ENCODE results near the gene ESRP2. TPM values are rescaled to one million over a fixed set of nuclear protein-coding genes. Genes with fewer than 3 reads are reported as not detected.

Gene ESRP2
- total and polyA plus RNA-seq, 9 donors: 0.09 to 6.4 (median 0.74) TPM

DNA sequence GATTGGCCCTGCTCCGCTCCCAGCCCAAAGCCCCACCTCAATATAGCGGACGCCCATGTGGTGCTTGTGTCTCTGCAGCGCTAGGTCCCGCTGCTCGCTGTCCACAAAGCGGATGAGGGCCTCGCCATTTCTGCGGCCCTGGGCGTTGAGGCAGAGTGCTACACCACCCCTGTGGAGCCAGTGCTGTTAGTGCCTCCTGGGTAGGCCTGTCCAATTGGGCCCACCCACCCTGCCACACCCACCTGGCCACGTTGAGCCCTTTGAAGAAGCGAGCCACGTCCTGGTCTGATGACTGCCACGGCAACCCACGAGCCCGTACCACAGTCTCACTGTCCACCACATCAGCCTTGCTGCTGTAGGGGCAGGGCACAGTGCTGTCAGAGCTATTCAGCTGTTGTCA, 3.6 kb downstream of the ESRP2 start:
- H3K9me3 ChIP-seq (replicated peaks; ENCODE audit: control insufficient read depth, low read depth, low read length): no peaks in the 10 kb centered on the region
- peaks cover 22% of the 10 kb centered on the region for H3K36me3 ChIP-seq (ENCODE audit: control insufficient read depth, insufficient read depth, low read length)
- no peak overlapping the region for H3K27ac ChIP-seq (ENCODE audit: low read length)
- WGBS (ENCODE audit: insufficient coverage): 84% methylated on average over 8 of the region's 16 CpGs
- no peak overlapping the region for H3K4me3 ChIP-seq (ENCODE audit: low read length)
- peaks cover 39% of the 10 kb centered on the region for H3K4me1 ChIP-seq (ENCODE audit: control insufficient read depth, insufficient read depth, low read length)
- H3K27me3 ChIP-seq (ENCODE audit: control insufficient read depth, insufficient read depth, low read length): peaks cover 34% of the 10 kb centered on the region
- DNase-seq: peak; percentile 11

DNA sequence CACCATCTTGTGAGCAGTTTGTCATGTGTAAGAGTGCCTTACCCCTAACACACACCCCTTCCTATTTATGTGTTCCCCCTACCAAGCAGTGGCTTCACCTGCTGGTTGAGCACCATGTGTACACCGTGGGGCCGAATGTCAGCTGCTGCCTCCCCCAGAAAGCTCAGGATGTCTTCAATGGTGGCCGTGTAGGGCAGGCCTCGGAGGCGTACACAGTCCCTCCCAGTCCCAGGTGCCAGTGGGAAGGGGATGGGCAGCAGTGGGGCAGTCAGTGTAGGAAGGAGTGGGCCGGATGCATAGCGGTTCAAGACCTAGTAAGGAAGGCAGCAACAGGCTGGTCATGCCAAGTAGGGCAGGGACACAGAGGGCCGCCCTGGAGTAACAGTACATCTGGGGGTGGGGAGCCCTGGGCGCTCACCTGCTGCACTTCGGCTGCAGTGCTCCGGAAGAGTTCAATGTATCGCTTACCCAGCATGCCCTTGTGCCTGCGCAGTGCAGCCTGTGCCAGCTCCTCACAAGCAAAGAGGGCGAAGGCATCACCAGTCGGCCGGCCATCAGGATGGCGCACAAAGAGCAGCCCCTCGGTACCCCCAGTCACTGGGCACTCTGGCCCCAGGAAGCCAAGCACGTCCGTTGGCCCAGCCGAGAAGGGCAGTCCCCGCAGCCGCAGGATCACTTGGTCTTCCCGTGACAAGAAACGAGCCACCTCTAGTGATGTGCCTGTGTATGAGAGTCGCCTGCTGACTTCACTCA, 4.4 kb downstream of the ESRP2 start:
- Histone ChIP-seq H3K4me3 (ENCODE audit: low read length) (no peak overlapping the region), H3K4me1 (ENCODE audit: control insufficient read depth, insufficient read depth, low read length) (peaks cover 36% of the 10 kb centered on the region), H3K9me3 (replicated peaks; ENCODE audit: control insufficient read depth, low read depth, low read length) (no peaks in the 10 kb centered on the region), H3K27ac (ENCODE audit: low read length) (no peak overlapping the region), H3K27me3 (ENCODE audit: control insufficient read depth, insufficient read depth, low read length) (peaks cover 26% of the 10 kb centered on the region), H3K36me3 (ENCODE audit: control insufficient read depth, insufficient read depth, low read length) (peaks cover 27% of the 10 kb centered on the region)
- DNase-seq: peak; percentile 8
- WGBS (ENCODE audit: insufficient coverage): 90% methylated on average over 22 of the region's 26 CpGs

DNA sequence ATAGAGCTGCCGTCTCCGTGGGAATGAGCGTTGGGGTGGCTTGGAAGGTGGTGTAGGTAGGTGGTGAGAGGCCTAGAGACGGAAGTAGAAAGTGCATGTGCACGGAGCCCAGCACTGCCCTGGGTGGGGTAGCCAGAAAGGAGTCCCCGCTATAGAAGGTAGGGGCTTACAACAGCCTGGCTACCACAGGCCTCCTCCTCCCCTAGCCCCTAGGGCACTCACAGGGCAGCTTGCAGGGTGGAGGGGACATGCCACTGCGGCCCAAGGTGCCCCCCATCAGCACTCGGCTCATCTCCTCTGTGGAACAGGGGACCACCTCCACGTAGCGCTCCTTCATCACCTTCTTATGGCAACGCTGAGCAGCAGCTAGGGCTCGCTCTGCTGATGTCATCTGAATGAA, 5.0 kb downstream of the ESRP2 start:
- WGBS (ENCODE audit: insufficient coverage): 85% methylated on average over 8 of the region's 12 CpGs
- Histone ChIP-seq H3K4me3 (ENCODE audit: low read length) (no peak overlapping the region), H3K9me3 (replicated peaks; ENCODE audit: control insufficient read depth, low read depth, low read length) (no peaks in the 10 kb centered on the region), H3K27ac (ENCODE audit: low read length) (no peak overlapping the region), H3K36me3 (ENCODE audit: control insufficient read depth, insufficient read depth, low read length) (peaks cover 33% of the 10 kb centered on the region), H3K4me1 (ENCODE audit: control insufficient read depth, insufficient read depth, low read length) (peaks cover 37% of the 10 kb centered on the region), H3K27me3 (ENCODE audit: control insufficient read depth, insufficient read depth, low read length) (peaks cover 21% of the 10 kb centered on the region)
- DNase-seq: no peak

DNA sequence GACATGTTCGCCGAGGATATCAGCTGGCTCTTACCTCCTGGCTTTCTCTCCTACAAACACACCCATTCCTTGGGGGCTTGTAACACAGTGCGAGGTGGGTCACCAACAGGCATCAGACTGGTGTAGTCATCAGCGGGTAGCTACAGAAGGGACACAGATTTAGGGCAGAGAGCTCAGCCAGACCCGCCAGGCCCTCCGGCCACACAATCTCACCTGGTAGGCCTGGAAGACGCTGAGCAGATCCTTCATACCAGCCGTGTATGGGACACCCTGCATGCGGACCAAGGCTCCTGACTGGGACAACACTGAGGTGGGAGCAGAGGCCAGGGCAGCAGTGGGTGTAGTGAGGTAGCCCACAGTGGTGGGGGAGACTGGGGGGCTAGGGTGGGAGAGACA, 5.8 kb downstream of the ESRP2 start:
- DNase-seq: no peak
- H3K27ac ChIP-seq (ENCODE audit: low read length): no peak overlapping the region
- WGBS (ENCODE audit: insufficient coverage): 98% methylated on average over 5 of the region's 9 CpGs
- H3K4me3 ChIP-seq (ENCODE audit: low read length): no peak overlapping the region
- H3K9me3 ChIP-seq (replicated peaks; ENCODE audit: control insufficient read depth, low read depth, low read length): no peaks in the 10 kb centered on the region
- peaks cover 13% of the 10 kb centered on the region for H3K27me3 ChIP-seq (ENCODE audit: control insufficient read depth, insufficient read depth, low read length)
- peaks cover 31% of the 10 kb centered on the region for H3K4me1 ChIP-seq (ENCODE audit: control insufficient read depth, insufficient read depth, low read length)
- H3K36me3 ChIP-seq (ENCODE audit: control insufficient read depth, insufficient read depth, low read length): peaks cover 33% of the 10 kb centered on the region

DNA sequence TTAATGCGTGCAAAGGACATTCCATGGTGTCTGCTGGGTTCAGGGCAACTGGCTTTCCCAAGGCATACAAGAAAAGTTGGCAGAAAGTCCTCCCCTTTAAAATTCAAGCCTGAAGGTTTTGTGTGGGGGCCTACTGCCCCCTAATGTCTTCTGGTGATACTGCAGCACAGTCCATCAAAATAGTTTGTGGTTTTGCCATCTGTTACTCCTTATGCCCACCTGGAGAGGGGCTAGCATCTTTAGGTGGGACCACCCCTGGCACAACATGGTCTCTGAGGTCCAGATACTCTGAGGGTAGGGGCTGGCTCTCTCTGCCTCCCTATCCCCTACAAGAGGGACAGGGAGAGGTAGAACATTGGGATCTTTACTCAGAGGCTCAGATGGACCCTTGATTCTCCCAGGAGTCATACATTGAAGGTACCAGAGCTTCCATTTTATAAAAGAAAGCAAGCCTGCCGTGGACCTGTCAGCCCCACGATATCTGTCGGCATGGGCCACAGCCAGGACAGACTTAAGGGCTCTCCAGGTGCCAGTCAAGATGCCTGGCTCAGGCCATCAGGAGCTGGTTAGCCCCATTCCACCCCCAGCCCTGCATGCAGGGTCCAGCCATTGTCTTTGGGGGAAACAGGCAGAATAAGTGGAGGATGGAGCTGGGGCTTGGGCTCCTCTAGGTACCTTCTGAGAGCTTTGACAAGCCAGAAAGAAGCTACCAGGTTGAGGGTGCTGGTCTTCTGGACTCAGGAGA, 6.3 kb downstream of the ESRP2 start:
- H3K27me3 ChIP-seq (ENCODE audit: control insufficient read depth, insufficient read depth, low read length): peaks cover 8% of the 10 kb centered on the region
- H3K4me1 ChIP-seq (ENCODE audit: control insufficient read depth, insufficient read depth, low read length): peaks cover 28% of the 10 kb centered on the region
- H3K36me3 ChIP-seq (ENCODE audit: control insufficient read depth, insufficient read depth, low read length): peaks cover 33% of the 10 kb centered on the region
- no peaks in the 10 kb centered on the region for H3K9me3 ChIP-seq (replicated peaks; ENCODE audit: control insufficient read depth, low read depth, low read length)
- whole genome bisulfite sequencing (ENCODE audit: insufficient coverage): 67% methylated on average over 4 of the region's 4 CpGs
- H3K4me3 ChIP-seq (ENCODE audit: low read length): no peak overlapping the region
- no peak overlapping the region for H3K27ac ChIP-seq (ENCODE audit: low read length)
- DNase-seq: peak; percentile 82

DNA sequence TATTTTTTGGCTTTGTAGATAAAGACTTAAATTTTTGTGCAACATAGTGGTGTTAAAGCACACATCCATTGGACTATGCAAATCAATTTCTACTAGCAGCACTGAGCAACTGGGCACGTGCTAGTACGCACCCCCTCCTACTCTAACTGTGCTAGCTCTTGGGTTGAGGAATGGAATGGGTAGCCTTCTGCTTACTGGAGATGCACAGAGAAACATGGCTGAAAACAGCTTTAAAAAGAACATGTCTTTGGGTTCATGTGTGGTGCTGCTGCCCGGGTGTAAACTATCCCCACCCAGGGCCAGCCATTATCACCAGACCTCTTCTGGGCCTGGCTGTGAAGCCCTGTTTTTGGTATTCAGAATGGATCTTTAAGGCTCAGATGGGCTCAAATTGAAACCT, 7.3 kb downstream of the ESRP2 start:
- Histone ChIP-seq H3K9me3 (replicated peaks; ENCODE audit: control insufficient read depth, low read depth, low read length) (no peaks in the 10 kb centered on the region), H3K36me3 (ENCODE audit: control insufficient read depth, insufficient read depth, low read length) (peaks cover 33% of the 10 kb centered on the region), H3K4me1 (ENCODE audit: control insufficient read depth, insufficient read depth, low read length) (peaks cover 28% of the 10 kb centered on the region), H3K4me3 (ENCODE audit: low read length) (no peak overlapping the region), H3K27me3 (ENCODE audit: control insufficient read depth, insufficient read depth, low read length) (peaks cover under 1% of the 10 kb centered on the region), H3K27ac (ENCODE audit: low read length) (peak overlapping the region; percentile 45)
- no peak for DNase-seq
- WGBS (ENCODE audit: insufficient coverage): no CpG with 5 or more reads among the region's 3 CpGs

DNA sequence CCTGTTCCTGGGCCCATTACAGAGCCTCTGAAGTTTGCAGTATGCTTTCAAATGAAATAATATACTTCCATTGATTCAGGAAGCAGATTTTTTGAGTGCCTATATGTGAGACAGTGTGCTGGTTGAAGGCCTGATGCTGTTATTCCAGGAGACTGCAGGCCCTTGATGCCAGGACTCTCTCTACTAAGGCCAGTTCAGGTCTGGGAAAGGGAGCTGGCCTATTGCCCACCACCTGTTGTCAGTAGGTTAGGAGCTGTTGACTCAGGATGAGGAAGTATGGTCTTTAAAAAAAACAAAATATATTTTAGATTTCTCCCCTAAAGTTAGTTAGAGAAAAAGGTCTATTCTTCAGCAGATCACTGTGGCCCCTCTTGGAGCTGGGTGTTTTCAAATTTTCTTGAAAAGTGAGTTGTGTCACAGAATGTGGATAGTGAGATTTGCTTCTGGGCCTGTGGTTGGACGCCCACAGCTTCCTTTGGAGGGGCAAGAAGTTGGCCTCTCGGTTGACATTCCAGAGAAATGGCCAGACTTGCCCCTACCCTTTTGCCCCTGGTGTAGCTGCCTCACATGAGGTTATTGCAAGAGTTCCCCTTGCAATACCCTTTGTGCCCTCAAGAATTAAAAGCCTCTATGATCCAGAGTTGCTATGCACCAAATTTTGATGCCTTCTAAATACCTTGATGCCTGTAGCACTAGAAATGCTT, 7.9 kb downstream of the ESRP2 start:
- no peak overlapping the region for H3K4me3 ChIP-seq (ENCODE audit: low read length)
- peaks cover 28% of the 10 kb centered on the region for H3K4me1 ChIP-seq (ENCODE audit: control insufficient read depth, insufficient read depth, low read length)
- 71% methylated on average over 2 of the region's 2 CpGs for WGBS (ENCODE audit: insufficient coverage)
- peaks cover 36% of the 10 kb centered on the region for H3K36me3 ChIP-seq (ENCODE audit: control insufficient read depth, insufficient read depth, low read length)
- H3K27me3 ChIP-seq (ENCODE audit: control insufficient read depth, insufficient read depth, low read length): no peaks in the 10 kb centered on the region
- DNase-seq: peak; percentile 71
- H3K9me3 ChIP-seq (replicated peaks; ENCODE audit: control insufficient read depth, low read depth, low read length): no peaks in the 10 kb centered on the region
- peak overlapping the region; percentile 51 for H3K27ac ChIP-seq (ENCODE audit: low read length)

DNA sequence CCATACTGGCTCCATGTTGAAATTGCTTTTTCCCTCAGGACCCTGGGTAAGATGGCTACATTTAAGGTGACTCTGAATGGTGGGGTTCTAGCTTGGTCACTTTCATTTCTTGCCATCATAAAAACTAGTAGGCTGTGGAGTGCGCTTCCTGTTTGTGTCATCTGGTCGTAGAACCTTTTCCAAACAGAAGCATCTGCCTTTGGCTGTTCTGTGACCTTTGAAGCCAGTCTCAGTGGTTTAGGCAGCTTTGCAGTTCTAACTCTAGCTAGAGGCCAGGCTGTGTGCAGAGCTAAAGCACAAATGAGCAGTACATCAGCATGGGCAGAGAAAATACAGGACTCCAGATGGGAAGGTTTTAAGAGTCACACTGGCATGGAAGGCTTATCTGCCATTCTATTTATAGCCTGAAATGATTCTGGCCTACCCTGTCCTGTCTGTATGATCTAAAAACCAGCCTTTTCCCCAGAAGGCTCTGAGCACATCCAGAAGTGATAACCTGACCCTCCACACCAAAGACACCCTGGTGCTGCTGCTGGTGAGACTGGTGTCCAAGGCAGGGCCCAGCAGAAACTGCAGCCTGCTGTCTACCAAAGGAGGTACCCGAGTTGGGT, 8.6 kb downstream of the ESRP2 start:
- no peak overlapping the region for H3K4me3 ChIP-seq (ENCODE audit: low read length)
- H3K27ac ChIP-seq (ENCODE audit: low read length): peak overlapping the region; percentile 49
- no peaks in the 10 kb centered on the region for H3K9me3 ChIP-seq (replicated peaks; ENCODE audit: control insufficient read depth, low read depth, low read length)
- H3K27me3 ChIP-seq (ENCODE audit: control insufficient read depth, insufficient read depth, low read length): no peaks in the 10 kb centered on the region
- WGBS (ENCODE audit: insufficient coverage): 50% methylated on average over 1 of the region's 3 CpGs
- H3K36me3 ChIP-seq (ENCODE audit: control insufficient read depth, insufficient read depth, low read length): peaks cover 35% of the 10 kb centered on the region
- peaks cover 28% of the 10 kb centered on the region for H3K4me1 ChIP-seq (ENCODE audit: control insufficient read depth, insufficient read depth, low read length)
- no peak for DNase-seq

DNA sequence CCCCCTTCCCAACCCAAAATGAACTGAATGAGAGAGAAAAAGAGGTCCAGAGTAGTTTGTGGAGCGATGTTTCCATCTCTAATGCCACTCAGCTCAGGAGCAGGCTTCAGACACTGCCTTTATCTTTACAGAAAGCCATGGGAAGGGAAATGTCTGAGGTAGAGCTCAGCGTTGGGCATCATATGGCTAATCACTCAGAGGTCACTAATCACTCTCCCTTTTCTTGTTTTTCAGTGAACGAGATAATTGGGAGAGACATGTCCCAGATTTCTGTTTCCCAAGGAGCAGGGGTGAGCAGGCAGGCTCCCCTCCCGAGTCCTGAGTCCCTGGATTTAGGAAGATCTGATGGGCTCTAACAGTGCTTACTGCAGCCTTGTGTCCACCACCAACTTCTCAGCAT, 9.8 kb downstream of the ESRP2 start:
- H3K9me3 ChIP-seq (replicated peaks; ENCODE audit: control insufficient read depth, low read depth, low read length): no peaks in the 10 kb centered on the region
- H3K4me3 ChIP-seq (ENCODE audit: low read length): no peak overlapping the region
- H3K36me3 ChIP-seq (ENCODE audit: control insufficient read depth, insufficient read depth, low read length): peaks cover 29% of the 10 kb centered on the region
- H3K27me3 ChIP-seq (ENCODE audit: control insufficient read depth, insufficient read depth, low read length): no peaks in the 10 kb centered on the region
- WGBS (ENCODE audit: insufficient coverage): no CpG with 5 or more reads among the region's 4 CpGs
- H3K4me1 ChIP-seq (ENCODE audit: control insufficient read depth, insufficient read depth, low read length): peaks cover 28% of the 10 kb centered on the region
- no peak for DNase-seq
- no peak overlapping the region for H3K27ac ChIP-seq (ENCODE audit: low read length)

DNA sequence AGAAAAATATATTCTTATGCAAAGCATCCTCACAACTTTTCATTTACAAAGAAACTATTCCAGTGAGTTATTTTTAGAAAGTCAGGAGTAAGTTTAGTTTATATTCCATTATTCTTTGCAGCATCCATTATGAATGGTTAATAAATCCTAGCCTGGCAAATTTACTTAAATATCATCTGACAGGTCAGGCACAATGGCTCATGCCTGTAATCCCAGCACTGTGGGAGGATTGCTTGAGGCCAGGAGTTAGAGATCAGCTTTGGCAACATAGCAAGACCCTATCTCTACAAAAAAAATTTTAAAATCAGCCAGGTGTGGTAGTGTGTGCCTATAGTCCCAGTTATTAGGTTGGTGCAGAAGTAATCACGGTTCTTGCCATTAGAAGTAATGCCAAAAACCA, 12.9 kb downstream of the ESRP2 start:
- DNase-seq: no peak
- Histone ChIP-seq H3K36me3 (ENCODE audit: control insufficient read depth, insufficient read depth, low read length) (peaks cover 17% of the 10 kb centered on the region), H3K27me3 (ENCODE audit: control insufficient read depth, insufficient read depth, low read length) (no peaks in the 10 kb centered on the region), H3K4me1 (ENCODE audit: control insufficient read depth, insufficient read depth, low read length) (peaks cover 17% of the 10 kb centered on the region), H3K9me3 (replicated peaks; ENCODE audit: control insufficient read depth, low read depth, low read length) (no peaks in the 10 kb centered on the region), H3K27ac (ENCODE audit: low read length) (no peak overlapping the region), H3K4me3 (ENCODE audit: low read length) (no peak overlapping the region)
- no CpG with 5 or more reads among the region's 1 CpG for WGBS (ENCODE audit: insufficient coverage)

Data from muscle of leg (tissue), 11 donors.